IMR-90 (cell line): Measurements from ENCODE around the gene COL4A1.

Source experiments
- RAD21 ChIP-seq: IDR thresholded peaks from 2 replicates; pipeline ENCODE4 v1.6.1; 2012; ENCODE audit warnings: low read length, improper control_type of control experiment
- RCOR1 ChIP-seq: IDR thresholded peaks from 2 replicates; pipeline ENCODE4 v1.6.1; 2012; ENCODE audit warnings: mild to moderate bottlenecking, low read length, improper control_type of control experiment; ENCODE audit not compliant: insufficient replicate concordance
- TF ChIP-seq, protein P1 (sequence below): conservative IDR thresholded peaks from 2 replicates; pipeline ENCODE4 v1.5.1; 2012; ENCODE audit warnings: mild to moderate bottlenecking, low read depth, low read length, improper control_type of control experiment
- TF ChIP-seq, protein P2 (sequence below): fragments of 150-350 bp; IDR thresholded peaks from 2 replicates; pipeline ENCODE4 v1.6.1; 2017; ENCODE audit warnings: mild to moderate bottlenecking, antibody characterized with exemption, low read length, low read depth
- TF ChIP-seq, protein P3 (sequence below): fragments of 150-350 bp; IDR thresholded peaks from 2 replicates; pipeline ENCODE4 v1.6.1; 2016; ENCODE audit warnings: low read depth, mild to moderate bottlenecking, low read length, moderate library complexity, borderline replicate concordance

DNA sequence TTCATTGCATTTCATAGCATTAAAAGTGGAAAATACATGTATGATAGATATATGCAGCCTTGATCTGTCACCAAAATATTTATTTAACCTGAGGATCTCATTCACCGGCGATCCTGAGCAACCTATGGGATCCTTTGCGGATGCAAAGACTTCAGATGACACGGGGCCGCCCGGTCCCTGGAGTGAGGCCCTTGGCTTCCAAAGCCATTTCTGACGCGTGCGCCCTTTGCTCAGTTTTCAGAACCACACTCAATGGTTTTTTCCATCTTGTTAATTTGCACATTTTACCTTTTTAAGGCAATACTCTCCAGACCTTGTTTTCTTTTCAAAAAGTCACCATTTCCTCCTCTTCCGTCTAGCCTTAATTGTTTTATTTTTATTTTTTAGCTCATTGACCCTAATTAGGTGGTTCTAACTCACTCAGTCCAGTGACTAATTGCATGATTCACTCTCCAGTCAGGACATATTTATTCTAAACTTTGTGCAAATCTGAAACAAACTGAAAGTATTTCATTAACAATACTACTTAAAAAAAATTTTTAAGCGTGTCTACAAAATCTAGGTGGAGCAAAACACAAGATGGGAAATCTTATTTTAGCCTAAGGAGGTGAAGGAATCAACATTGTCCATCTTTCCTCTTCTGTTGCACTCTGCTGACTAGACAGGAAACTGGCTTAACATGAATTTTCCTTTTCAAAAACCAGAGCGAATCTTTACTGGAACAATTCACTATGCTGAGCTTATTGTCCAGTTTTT, 47.9 kb downstream of the COL4A1 start:
- TF ChIP-seq, protein P1, sequence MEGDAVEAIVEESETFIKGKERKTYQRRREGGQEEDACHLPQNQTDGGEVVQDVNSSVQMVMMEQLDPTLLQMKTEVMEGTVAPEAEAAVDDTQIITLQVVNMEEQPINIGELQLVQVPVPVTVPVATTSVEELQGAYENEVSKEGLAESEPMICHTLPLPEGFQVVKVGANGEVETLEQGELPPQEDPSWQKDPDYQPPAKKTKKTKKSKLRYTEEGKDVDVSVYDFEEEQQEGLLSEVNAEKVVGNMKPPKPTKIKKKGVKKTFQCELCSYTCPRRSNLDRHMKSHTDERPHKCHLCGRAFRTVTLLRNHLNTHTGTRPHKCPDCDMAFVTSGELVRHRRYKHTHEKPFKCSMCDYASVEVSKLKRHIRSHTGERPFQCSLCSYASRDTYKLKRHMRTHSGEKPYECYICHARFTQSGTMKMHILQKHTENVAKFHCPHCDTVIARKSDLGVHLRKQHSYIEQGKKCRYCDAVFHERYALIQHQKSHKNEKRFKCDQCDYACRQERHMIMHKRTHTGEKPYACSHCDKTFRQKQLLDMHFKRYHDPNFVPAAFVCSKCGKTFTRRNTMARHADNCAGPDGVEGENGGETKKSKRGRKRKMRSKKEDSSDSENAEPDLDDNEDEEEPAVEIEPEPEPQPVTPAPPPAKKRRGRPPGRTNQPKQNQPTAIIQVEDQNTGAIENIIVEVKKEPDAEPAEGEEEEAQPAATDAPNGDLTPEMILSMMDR = no peak
- TF ChIP-seq RCOR1 (no peak), RAD21 (no peak)
- TF ChIP-seq, protein P2, sequence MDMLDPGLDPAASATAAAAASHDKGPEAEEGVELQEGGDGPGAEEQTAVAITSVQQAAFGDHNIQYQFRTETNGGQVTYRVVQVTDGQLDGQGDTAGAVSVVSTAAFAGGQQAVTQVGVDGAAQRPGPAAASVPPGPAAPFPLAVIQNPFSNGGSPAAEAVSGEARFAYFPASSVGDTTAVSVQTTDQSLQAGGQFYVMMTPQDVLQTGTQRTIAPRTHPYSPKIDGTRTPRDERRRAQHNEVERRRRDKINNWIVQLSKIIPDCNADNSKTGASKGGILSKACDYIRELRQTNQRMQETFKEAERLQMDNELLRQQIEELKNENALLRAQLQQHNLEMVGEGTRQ = no peak
- TF ChIP-seq, protein P3, sequence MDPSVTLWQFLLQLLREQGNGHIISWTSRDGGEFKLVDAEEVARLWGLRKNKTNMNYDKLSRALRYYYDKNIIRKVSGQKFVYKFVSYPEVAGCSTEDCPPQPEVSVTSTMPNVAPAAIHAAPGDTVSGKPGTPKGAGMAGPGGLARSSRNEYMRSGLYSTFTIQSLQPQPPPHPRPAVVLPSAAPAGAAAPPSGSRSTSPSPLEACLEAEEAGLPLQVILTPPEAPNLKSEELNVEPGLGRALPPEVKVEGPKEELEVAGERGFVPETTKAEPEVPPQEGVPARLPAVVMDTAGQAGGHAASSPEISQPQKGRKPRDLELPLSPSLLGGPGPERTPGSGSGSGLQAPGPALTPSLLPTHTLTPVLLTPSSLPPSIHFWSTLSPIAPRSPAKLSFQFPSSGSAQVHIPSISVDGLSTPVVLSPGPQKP = no peak
